A673 (cell line): ENCODE data around the gene BMERB1.

Experiments
- CTCF ChIP-seq: fragments of 300-800, 200-600 bp; sonication (generic); conservative IDR thresholded peaks from 2 replicates; pipeline ENCODE4 v1.5.1; 2017; ENCODE audit warnings: low read depth, mild to moderate bottlenecking, antibody characterized with exemption, low read length, moderate library complexity, mixed read lengths
- EZH2 ChIP-seq: fragments of 200-600 bp; sonication (generic); IDR thresholded peaks from 2 replicates; pipeline ENCODE4 v1.6.1; 2017; ENCODE audit warnings: borderline replicate concordance, low read depth, mild to moderate bottlenecking, mixed read lengths, antibody characterized with exemption, low read length; ENCODE audit not compliant: poor library complexity, severe bottlenecking

GRCh38 chr16:15566095-15566494 lies 131.7 kb downstream of the BMERB1 start:
- TF ChIP-seq CTCF (no peak), EZH2 (no peak)
